COLO668 (cell line): ENCODE measurements around the gene PPM1A.

ENCODE experiments used
- DNase-seq: peaks from one replicate; lab custom pipeline; 2025; ENCODE audit not compliant: unreplicated experiment; lab: John Stamatoyannopoulos, UW

Gene PPM1A

GRCh38 chr14:60265163-60265562 lies 16.1 kb downstream of the PPM1A start:
- no peak for DNase-seq

DNA sequence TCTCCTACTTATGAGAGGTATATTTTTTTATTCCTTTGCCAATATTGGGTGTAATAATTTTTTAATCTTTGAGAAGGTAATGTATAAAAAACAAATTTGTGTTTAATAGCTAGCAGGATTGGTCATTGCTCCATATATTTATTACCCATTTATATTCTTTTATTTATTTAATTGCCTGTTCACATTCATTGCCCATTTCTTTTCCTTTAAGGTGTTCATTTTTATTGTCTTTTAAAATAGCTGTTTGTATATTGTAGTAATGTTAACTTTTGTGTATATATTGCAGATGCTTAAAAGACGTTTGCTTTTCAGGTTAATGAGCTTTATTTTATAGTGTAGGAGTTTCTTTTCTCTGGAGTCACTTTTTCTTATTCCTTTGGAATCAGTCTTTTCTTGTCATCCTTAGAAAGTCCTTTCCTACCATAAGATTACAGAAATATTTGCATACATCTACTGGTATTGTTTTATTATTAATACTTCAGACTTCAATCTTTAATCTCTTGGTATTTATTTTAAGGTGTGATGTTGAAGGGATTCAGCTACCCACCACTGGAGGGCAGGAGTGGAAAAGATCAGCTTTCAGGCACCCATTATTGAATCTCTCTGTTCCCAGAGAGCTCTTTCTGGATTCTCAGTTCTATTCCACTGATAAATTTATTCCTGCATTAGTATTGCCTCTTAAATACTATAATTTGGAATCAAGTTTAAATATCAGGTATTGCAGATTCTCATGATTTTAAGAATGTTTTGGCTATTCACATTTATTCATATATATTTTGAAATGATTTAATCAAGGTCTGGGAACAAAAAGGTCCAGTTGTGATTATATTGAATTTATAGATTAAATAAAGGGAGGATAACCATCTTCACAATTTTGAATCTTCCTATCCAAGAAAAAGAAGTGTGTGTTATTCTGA lies 17.3 kb downstream of the PPM1A start:
- DNase-seq, result peak; percentile 26

DNA sequence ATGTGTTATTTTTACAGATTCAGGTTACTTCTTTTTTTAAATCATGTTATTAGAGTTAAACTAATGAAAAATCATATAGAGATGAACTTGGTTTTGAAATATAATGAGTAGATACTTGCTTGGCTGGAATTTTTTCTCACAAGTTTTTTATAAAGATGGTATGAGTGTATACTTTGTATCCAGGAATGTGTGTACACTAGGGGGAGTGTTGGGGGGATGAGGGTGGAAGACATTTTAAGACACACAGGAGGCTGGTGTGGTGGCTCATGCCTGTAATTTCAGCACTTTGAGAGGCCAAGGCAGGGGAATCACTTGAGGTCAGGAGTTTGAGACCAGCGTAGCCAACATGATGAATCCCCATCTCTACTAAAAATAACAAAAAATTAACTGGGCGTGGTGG lies 23.2 kb downstream of the PPM1A start:
- no peak for DNase-seq

GRCh38 chr14:60273956-60274355 lies 24.9 kb downstream of the PPM1A start:
- no peak for DNase-seq

- no peak for DNase-seq
Measured at GRCh38 chr14:60274448-60274847, 25.4 kb downstream of the PPM1A start.

DNA sequence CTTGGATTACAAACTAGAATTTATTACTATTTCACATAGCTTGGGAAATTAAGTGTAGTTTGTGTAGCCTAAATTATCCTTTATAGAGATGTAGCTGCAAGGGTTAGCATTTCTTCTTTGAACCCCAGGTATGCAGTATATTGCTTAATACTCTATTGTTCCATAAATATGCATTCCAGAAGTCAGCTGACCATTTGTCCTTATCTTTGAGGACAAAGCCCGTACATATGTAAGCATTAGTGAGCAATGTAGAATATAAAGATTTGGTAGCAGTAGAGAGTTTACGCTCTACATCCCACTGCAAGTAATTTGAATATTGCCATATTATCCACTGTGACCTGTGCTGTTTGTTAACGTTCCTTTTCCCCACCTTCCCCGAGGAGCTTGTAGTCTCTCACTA lies 26.9 kb downstream of the PPM1A start:
- DNase-seq, result no peak

DNA sequence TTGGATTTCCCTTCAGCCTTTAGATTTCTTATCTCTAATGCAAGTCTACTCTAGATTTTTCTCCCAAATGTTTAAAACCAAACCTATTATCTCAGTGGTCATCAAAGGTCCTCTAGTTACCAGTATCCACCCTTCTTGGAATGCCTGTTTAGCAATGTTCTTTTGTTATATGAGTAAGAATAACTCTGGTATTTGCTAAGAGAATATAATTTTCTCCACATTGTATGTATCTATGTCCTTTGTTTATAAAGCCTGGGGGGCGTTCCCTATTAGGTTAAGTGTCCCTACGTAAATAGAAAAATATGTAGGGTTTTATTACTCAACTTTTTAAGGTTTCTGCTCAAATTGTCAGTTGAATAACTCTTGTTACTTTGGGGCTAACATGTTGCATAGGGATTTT lies 27.3 kb downstream of the PPM1A start:
- no peak for DNase-seq

GRCh38 chr14:60277605-60278190 lies 28.7 kb downstream of the PPM1A start:
- no peak for DNase-seq

DNA sequence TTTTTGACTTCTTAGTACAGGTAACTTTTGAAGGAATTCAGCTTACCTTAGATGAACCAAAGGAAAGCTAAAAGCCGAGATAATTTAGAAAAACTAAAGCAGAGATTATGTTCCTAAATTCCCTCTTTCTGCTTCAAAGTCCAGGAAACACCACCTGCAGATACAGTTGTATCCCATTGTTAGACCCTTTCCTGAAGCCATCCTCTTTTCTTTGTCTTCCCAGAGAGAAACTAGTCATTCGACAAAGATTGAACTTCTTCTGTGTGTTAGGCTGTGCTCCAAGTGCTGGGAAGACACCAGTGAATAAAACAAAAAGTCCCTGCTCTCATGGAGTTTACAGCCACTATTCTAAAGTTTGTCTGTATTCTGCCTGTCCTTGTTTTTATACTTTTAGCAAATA lies 29.3 kb downstream of the PPM1A start:
- no peak for DNase-seq

DNA sequence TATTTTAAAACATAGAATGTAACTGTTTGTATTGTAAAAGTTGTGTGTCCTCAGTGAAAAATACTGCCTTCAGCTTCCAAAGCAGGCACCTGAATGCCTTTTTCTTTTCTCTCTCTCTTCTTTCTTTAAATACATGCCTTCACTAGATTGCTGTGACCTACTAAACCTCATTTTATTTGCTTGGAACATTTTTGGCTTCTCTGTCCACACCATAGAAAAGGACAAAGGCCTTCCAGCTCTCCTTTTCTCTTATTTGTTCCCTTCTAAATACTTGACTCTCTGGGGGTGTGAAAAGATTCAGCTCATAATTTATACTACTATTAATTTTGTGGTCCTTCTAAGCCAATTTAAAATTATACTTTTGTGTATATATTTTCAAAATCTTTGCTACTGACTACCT lies 38.4 kb downstream of the PPM1A start:
- no peak for DNase-seq

GRCh38 chr14:60288279-60288678 lies 39.3 kb downstream of the PPM1A start:
- DNase-seq, result no peak

GRCh38 chr14:60294411-60295069 lies 45.5 kb downstream of the PPM1A start:
- DNase-seq, result no peak

DNA sequence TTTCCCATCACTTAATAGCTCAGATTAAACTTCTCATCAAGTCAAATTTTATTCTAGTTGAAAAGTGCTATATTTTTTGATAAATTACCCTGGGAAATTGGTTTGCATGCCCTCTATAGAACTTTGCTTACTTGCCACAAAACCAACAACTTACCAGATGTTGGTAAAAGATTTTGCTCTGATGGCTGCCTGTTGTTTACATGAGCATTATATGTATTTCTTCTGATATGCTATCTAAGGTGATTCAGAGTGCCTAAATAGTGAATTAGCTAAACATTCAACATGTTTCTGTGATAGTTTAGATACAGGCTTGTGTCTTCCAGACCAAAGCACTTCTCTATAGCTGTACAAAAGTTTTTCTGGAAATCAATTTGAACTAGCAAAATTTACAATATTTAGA lies 51.0 kb downstream of the PPM1A start:
- no peak for DNase-seq

DNA sequence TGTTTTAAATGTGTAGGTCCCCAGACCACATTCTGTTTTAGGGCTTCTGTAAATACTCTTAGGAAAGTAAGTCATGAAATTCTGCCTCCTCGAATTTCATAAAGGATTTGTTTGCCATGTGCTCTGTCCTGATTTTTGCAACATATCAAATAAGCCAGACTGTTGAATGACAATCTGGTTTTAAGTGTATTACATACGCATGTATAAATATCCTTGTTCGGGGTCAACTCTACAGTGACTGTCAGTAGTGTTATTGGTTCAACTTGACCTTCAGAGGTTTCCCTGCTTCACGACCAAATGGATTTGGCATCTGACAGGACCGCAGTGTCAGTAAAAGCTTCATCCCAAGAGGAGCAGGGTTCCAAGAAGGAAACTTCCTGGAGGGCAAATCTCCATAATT lies 52.7 kb downstream of the PPM1A start:
- no peak for DNase-seq

DNA sequence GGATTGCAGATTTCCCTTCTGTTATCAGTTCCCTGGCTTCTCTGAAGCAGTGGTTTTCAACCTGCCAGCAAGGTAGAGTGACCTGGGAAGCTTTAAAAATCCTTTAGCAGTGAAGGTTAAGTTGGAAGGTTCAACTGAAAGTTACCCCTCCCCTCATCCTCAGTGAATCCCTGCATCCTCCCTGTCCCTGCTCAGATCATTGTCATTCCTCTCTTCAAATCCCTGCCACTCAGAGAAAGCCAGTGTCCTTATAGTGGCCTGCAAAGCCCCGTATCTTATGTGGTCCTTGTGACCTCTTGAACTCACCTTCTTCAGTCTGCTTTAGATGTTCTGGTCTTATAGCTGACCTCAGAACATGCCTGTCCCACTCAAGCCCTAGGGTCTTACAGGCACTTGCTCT lies 53.6 kb downstream of the PPM1A start:
- no peak for DNase-seq

GRCh38 chr14:60303745-60304144 lies 54.7 kb downstream of the PPM1A start:
- no peak for DNase-seq

DNA sequence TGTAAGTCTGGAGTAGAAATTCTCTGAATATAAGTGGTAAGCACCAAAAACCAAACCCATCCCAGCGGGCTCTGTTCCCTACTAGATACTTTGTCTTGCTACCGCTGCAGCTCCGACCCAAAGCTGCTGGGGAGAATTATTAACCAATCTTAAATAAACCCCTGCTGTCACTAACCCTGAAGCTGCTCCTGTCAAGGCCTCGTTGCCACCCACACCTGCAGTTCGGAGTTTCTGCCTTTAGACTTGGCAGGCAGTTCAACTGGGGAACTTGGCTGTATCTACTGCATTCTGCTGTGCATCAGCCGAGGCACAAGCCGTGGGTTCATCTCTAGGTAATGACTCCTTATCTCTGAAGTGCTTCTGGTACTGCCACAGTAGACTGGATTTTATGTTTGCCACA lies 55.5 kb downstream of the PPM1A start:
- no peak for DNase-seq

DNA sequence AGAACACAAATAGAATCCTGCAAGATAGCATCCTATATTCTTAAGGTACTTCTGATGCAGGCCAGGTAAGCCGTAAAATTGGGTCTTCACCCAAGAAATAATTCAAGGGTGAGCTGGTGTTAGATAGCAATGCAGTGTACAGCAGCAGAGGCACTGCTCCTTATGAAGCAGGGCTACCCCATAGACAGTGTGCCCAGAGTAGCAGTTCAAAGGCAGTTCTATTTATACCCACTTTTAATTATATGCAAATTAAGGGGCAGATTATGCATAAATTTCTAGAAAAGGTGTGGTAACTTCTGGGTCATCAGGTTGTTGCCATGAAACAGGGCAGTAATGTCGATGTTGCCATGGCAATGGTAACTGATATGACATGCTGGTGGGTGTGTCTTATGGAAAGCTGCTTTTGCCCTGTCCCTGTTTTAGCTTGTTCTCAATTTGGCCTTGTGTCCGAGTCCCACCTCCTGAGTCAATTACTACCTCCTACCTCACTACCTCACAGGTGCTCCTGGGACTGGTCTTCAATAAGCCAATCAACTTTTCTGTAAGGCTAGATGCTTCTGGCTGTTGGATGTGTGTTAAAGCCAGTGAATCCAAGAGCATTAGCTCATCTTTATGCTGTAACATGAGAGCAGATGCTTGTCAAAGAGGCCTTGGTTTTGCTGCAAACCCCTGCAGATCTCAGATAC lies 61.0 kb downstream of the PPM1A start:
- no peak for DNase-seq

GRCh38 chr14:60311417-60311816 lies 62.4 kb downstream of the PPM1A start:
- DNase-seq, result no peak

GRCh38 chr14:60313093-60313492 lies 64.1 kb downstream of the PPM1A start:
- DNase-seq, result no peak

- no peak for DNase-seq
Measured at GRCh38 chr14:60315196-60315990, 66.4 kb downstream of the PPM1A start.
